GM10266 (cell line): ENCODE data around the gene CCNL1.
A peak's percentile ranks its signal among the peaks of the same experiment; 100 is the strongest.
"Not testable (repeated sequence)": the region's sequence is repeated elsewhere in the genome, so short reads cannot be mapped to it uniquely, and the experiment has no call there.

Source experiments
- DNase-seq: peaks from one replicate; pipeline ENCODE4 v3.0.0; 2012; ENCODE audit errors: extremely low spot score
- TF ChIP-seq, protein P1 (sequence below): IDR thresholded peaks from 2 replicates; pipeline ENCODE4 v1.5.1; 2012; ENCODE audit warnings: mild to moderate bottlenecking, low read depth; ENCODE audit not compliant: control insufficient read depth, insufficient read depth; ENCODE audit errors: missing control alignments

CCNL1 gene

DNA sequence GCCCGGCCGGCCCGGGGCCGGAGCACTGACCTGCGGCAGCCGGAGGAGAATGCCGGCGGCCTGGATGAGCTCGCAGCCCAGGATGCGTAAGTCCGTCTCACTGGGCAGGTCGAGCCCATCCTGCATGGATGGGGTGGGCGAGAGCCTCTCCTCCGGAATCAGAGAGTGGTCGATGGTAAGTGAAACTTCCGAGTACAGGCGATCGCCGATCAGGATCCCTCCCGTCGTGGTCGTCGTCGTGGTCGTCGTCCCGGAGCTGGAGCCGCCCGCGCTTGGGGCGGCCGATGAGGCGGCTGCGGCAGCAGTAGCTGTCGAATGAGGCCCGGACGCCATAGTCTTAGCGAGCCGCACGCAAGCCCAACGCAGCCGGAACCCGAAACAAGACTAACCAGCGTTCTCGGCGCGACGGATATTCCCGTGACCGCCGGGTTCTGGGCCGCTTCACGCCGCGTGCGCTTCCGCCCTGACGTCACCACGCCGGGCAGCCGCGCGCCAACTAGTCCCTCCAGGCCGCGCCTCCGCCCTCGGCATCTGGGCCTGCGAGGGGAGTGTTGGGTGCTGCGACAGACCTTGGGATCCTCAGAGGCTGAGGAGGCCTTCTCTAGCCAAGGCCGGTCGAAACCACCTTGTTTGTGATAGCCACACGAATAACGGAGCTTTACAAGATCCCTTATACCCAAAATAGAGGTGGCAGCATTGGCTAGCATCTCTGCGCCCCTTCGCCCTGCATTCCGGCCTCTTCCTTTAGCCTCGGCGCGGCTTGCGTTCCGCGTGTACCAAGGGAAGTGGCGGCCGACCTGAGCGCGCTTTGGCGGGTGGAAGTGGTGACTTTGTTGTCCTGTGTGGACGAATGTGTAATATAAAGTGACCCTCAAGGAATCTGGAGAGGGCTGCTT lies at the start of gene CCNL1:
CCNL1 (minus strand) TSS at position 386 of the 896 bp plus-strand sequence; CDS start at position 333, 53 bp downstream.
- TF ChIP-seq, protein P1, sequence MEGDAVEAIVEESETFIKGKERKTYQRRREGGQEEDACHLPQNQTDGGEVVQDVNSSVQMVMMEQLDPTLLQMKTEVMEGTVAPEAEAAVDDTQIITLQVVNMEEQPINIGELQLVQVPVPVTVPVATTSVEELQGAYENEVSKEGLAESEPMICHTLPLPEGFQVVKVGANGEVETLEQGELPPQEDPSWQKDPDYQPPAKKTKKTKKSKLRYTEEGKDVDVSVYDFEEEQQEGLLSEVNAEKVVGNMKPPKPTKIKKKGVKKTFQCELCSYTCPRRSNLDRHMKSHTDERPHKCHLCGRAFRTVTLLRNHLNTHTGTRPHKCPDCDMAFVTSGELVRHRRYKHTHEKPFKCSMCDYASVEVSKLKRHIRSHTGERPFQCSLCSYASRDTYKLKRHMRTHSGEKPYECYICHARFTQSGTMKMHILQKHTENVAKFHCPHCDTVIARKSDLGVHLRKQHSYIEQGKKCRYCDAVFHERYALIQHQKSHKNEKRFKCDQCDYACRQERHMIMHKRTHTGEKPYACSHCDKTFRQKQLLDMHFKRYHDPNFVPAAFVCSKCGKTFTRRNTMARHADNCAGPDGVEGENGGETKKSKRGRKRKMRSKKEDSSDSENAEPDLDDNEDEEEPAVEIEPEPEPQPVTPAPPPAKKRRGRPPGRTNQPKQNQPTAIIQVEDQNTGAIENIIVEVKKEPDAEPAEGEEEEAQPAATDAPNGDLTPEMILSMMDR = no peak
- peak; percentile 86 for DNase-seq

DNA sequence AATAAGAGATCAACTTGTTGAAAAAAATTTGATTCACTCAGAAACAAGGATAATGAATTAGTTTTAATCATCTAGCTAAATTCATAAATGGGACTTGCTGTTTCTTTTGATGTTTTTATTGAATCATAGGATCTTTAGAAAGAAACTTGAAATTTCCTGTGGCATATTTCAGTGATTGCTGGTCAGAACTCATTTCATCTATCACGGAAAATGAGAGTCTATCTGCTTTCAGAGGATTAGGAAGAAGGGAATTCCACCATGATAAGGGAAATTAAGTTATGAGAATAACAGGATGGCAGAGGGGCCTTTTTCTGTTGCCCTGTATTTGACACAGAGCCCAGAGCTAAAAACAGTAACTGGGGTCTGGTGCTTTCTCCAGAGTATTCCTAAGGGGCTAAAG lies 44.9 kb upstream of the CCNL1 start:
- no peak for DNase-seq
- TF ChIP-seq, protein P1 = no peak

DNA sequence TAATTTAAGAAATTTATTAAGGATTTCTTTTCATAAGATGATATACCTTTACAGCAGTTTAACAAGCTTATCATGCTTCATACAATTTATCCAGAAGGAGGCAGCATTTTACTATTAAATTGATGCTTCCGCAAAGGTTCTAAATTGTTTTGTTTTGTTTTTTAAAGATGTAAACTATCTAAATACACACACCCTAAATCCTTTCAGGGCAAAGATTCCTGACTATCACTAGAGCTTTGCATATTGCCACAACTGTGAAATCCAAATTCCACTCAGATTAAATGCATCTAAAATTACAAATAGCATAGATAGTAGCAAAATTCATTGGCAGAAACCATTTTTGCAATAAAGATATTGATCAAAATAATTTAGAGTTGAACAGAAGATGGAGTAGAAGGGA lies 44.5 kb upstream of the CCNL1 start:
- TF ChIP-seq, protein P1 = peak; percentile 31
- no peak for DNase-seq

DNA sequence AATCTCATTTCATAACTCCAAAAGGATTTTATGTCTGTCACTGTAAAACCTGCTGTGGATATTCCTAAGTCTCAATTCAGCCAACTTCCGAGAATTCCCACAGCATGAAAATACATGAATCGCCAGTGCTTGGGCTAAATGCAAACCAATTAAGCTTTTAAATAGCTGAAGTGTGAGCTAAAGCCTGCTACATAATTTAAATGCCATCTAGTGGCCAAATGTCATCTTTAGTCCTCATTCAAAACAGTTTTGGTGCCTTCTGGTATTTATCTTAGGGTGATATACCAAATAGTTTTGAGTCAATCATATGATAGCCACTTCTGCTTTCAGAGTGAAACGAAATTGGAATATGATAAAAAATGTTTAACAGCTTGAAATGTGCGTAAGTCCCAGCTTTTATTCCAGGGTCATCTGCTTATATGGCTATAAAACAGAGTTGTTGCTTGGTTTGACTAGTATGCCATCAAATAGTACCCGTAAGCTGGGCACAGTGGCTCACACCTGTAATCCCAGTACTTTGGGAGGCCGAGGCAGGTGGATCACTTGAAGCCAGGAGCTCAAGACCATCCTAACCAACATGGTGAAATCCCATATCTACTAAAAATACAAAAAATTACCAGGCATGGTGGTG lies 41.8 kb upstream of the CCNL1 start:
- TF ChIP-seq, protein P1 = peak; percentile 44
- DNase-seq = peak; percentile 50

DNA sequence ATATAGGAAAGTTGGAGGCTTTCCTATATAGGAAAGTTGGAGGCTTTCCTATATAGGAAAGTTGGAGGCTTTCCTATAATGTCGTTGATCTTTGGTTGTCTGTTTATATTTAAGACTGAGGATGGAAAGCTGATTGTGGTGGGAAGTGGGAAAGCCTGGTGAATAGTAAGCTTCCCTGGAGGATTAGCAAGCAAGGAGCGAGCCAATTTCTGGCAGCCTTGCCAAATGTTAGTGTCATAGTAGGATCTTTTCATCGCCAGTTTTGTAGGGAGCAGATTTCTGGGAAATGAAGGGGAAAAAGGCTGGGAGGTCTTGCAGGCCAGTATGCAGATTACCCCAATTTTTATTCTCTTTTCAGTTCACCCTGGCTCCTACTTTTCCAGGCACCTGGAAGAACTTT lies 39.9 kb upstream of the CCNL1 start:
- TF ChIP-seq, protein P1 = no peak
- no peak for DNase-seq

DNA sequence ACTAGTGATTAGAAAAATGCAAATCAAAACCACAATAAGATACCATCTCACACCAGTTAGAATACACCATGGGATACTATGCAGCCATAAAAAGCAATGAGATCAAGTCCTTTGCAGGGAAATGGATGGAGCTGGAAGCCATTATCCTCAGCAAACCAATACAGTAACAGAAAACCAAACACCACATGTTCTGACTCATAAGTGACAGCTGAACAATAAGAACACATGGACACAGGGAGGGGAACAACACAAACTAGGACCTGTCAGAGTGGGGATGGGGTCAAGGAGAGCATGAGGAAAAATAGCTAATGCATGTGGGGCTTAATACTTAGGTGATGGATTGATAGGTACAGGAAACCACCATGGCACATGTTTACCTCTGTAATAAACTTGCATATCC lies 36.0 kb upstream of the CCNL1 start:
- TF ChIP-seq, protein P1 = no peak
- no peak for DNase-seq

DNA sequence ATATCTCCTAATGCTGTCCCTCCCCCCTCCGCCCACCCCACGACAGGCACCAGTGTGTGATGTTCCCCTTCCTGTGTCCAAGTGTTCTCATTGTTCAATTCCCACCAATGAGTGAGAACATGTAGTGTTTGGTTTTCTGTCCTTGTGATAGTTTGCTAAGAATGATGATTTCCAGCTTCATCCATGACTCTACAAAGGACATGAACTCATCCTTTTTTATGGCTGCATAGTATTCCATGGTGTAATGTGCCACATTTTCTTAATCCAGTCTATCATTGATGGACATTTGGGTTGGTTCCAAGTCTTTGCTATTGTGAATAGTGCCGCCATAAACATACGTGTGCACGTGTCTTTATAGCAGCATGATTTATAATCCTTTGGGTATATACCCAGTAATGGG lies 31.2 kb upstream of the CCNL1 start:
- DNase-seq = not testable (repeated sequence)
